HCT116 (cell line): ENCODE results near the gene KPNA1.

ENCODE experiments used
- ATF3 ChIP-seq: IDR thresholded peaks from 2 replicates; pipeline ENCODE4 v1.6.1; 2012
- MAX ChIP-seq: IDR thresholded peaks from 2 replicates; pipeline ENCODE4 v1.6.1; 2012

GRCh38 chr3:122493296-122493695 lies 21.4 kb downstream of the KPNA1 start:
- TF ChIP-seq MAX: no peak
- TF ChIP-seq ATF3: no peak
